Endothelial cell (in vitro differentiated cells): ENCODE results near the gene NCAM2. TPM values are rescaled to one million over a fixed set of nuclear protein-coding genes. Genes with fewer than 3 reads are reported as not detected.

Source experiments
- DNase-seq: peaks from one replicate; pipeline ENCODE4 v3.0.0; 2021; ENCODE audit warnings: low spot score
- H3K27ac Mint-ChIP-seq: one replicate; pipeline ENCODE4 v1.8.0; 2021; ENCODE audit warnings: mixed read lengths, inconsistent platforms; ENCODE audit not compliant: unreplicated experiment
- H3K27me3 Mint-ChIP-seq: one replicate; pipeline ENCODE4 v1.8.0; 2021; ENCODE audit warnings: mild to moderate bottlenecking, moderate library complexity, mixed read lengths, inconsistent platforms; ENCODE audit not compliant: unreplicated experiment
- H3K36me3 Mint-ChIP-seq: one replicate; pipeline ENCODE4 v1.8.0; 2021; ENCODE audit warnings: mild to moderate bottlenecking, low read depth, mixed read lengths, inconsistent platforms; ENCODE audit not compliant: unreplicated experiment
- H3K4me1 Mint-ChIP-seq: one replicate; pipeline ENCODE4 v1.8.0; 2021; ENCODE audit warnings: mild to moderate bottlenecking, mixed read lengths, inconsistent platforms; ENCODE audit not compliant: unreplicated experiment
- H3K4me3 Mint-ChIP-seq: one replicate; pipeline ENCODE4 v1.8.0; 2021; ENCODE audit warnings: mild to moderate bottlenecking, mixed read lengths, inconsistent platforms; ENCODE audit not compliant: unreplicated experiment
- H3K9me3 Mint-ChIP-seq: one replicate; pipeline ENCODE4 v1.8.0; 2021; ENCODE audit warnings: mixed read lengths, inconsistent platforms; ENCODE audit not compliant: unreplicated experiment
- CTCF ChIP-seq: fragments of 200-600 bp; sonication (generic); IDR thresholded peaks from one replicate; pipeline ENCODE4 v1.5.0; 2021; ENCODE audit warnings: antibody characterized with exemption; ENCODE audit not compliant: unreplicated experiment
- total RNA-seq: library from RNA; stranded (reverse); fragmentation: NEBNext Ultra II Directional; extraction: Animal tissue kit (Norgen Biotek cat#: 25700); gene quantifications from one replicate; pipeline ENCODE4 v1.2.1, GENCODE V29; 2021; ENCODE audit not compliant: unreplicated experiment

Gene NCAM2
- total RNA-seq, 1 donor from 2014 or later, result 0.64 TPM

- H3K9me3 Mint-ChIP-seq, result no peaks in the 10 kb centered on the region
- H3K36me3 Mint-ChIP-seq, result no peaks in the 10 kb centered on the region
- H3K4me1 Mint-ChIP-seq, result no peaks in the 10 kb centered on the region
- no peak for DNase-seq
- no peak overlapping the region for H3K4me3 Mint-ChIP-seq
- no peak overlapping the region for H3K27ac Mint-ChIP-seq
- no peaks in the 10 kb centered on the region for H3K27me3 Mint-ChIP-seq
- no peak for TF ChIP-seq CTCF
Observed at GRCh38 chr21:21290751-21291150, 292.5 kb downstream of the NCAM2 start.

GRCh38 chr21:21291883-21292569, 293.8 kb downstream of the NCAM2 start:
- H3K27ac Mint-ChIP-seq, result no peak overlapping the region
- H3K9me3 Mint-ChIP-seq, result no peaks in the 10 kb centered on the region
- no peaks in the 10 kb centered on the region for H3K36me3 Mint-ChIP-seq
- no peak overlapping the region for H3K4me3 Mint-ChIP-seq
- no peak for DNase-seq
- no peak for TF ChIP-seq CTCF
- H3K4me1 Mint-ChIP-seq, result no peaks in the 10 kb centered on the region
- H3K27me3 Mint-ChIP-seq, result no peaks in the 10 kb centered on the region

GRCh38 chr21:21295303-21295702, 297.1 kb downstream of the NCAM2 start:
- Mint-ChIP-seq H3K4me1 (no peaks in the 10 kb centered on the region), H3K27me3 (no peaks in the 10 kb centered on the region), H3K36me3 (no peaks in the 10 kb centered on the region), H3K9me3 (no peaks in the 10 kb centered on the region), H3K4me3 (no peak overlapping the region), H3K27ac (no peak overlapping the region)
- no peak for TF ChIP-seq CTCF
- DNase-seq, result no peak

- Mint-ChIP-seq H3K27me3 (no peaks in the 10 kb centered on the region), H3K27ac (no peak overlapping the region), H3K36me3 (no peaks in the 10 kb centered on the region), H3K4me1 (no peaks in the 10 kb centered on the region), H3K4me3 (no peak overlapping the region), H3K9me3 (no peaks in the 10 kb centered on the region)
- no peak for DNase-seq
- no peak for TF ChIP-seq CTCF
Observed at GRCh38 chr21:21297211-21297610, 299.0 kb downstream of the NCAM2 start.

- no peak overlapping the region for H3K27ac Mint-ChIP-seq
- H3K36me3 Mint-ChIP-seq, result no peaks in the 10 kb centered on the region
- H3K9me3 Mint-ChIP-seq, result no peaks in the 10 kb centered on the region
- no peaks in the 10 kb centered on the region for H3K4me1 Mint-ChIP-seq
- H3K27me3 Mint-ChIP-seq, result no peaks in the 10 kb centered on the region
- no peak overlapping the region for H3K4me3 Mint-ChIP-seq
- TF ChIP-seq CTCF, result no peak
- DNase-seq, result no peak
Observed at GRCh38 chr21:21301013-21301412, 302.8 kb downstream of the NCAM2 start.
